MCF 10A (cell line): ENCODE results near the gene MARVELD1. TPM values are rescaled to one million over a fixed set of nuclear protein-coding genes. Genes with fewer than 3 reads are reported as not detected.

ENCODE experiments used
- BruUV-seq: library from RNA; stranded (reverse); fragments of 400-500 nt; replicated peaks from 2 replicates; lab custom pipeline; 2021; lab: Mats Ljungman, UMichigan
- CTCF ChIA-PET: fragments of 300-600 bp; sonication (Branson Sonifier 250); formaldehyde crosslinking; extraction: SDS; loops from one replicate; lab custom pipeline; 2021; ENCODE audit warnings: antibody characterized with exemption, inconsistent platforms; lab: Yijun Ruan, JAX
- POLR2A ChIA-PET: fragments of 300-600, 350-650 bp; sonication (Branson Sonifier 250); formaldehyde crosslinking; extraction: SDS; loops from one replicate; lab custom pipeline; 2020; ENCODE audit warnings: antibody characterized with exemption, inconsistent platforms; lab: Yijun Ruan, JAX
- DNase-seq: peaks from one replicate; pipeline ENCODE4 v3.0.0-alpha.2; 2018; ENCODE audit not compliant: unreplicated experiment
- H3K27ac Mint-ChIP-seq: one replicate; pipeline ENCODE4 v1.8.0; 2022; ENCODE audit warnings: mild to moderate bottlenecking, low read depth, mixed read lengths; ENCODE audit not compliant: unreplicated experiment
- H3K27me3 Mint-ChIP-seq: one replicate; pipeline ENCODE4 v1.8.0; 2022; ENCODE audit warnings: mixed read lengths; ENCODE audit not compliant: insufficient read depth, unreplicated experiment
- H3K36me3 Mint-ChIP-seq: one replicate; pipeline ENCODE4 v1.8.0; 2022; ENCODE audit warnings: mild to moderate bottlenecking, moderate library complexity, mixed read lengths; ENCODE audit not compliant: insufficient read depth, unreplicated experiment
- H3K4me1 Mint-ChIP-seq: one replicate; pipeline ENCODE4 v1.8.0; 2022; ENCODE audit warnings: mixed read lengths; ENCODE audit not compliant: insufficient read depth, unreplicated experiment
- H3K4me3 Mint-ChIP-seq: one replicate; pipeline ENCODE4 v1.8.0; 2022; ENCODE audit warnings: mild to moderate bottlenecking, moderate library complexity, mixed read lengths; ENCODE audit not compliant: unreplicated experiment
- H3K9me3 Mint-ChIP-seq: one replicate; pipeline ENCODE4 v1.8.0; 2022; ENCODE audit warnings: mixed read lengths; ENCODE audit not compliant: unreplicated experiment
- intact Hi-C: fragments of 100-400 bp; cut with micrococcal nuclease; formaldehyde crosslinking; loops from 2 replicates; pipeline ENCODE4 v1.14.1; 2022
- total RNA-seq: library from RNA; stranded (reverse); gene quantifications from 2 replicates; pipeline ENCODE4 v1.2.3, GENCODE V29; 2022
- TF ChIP-seq, protein P1 (sequence below): fragments of 200-600 bp; IDR thresholded peaks from one replicate; pipeline ENCODE4 v1.8.0; 2022; ENCODE audit warnings: antibody characterized with exemption, mild to moderate bottlenecking; ENCODE audit not compliant: unreplicated experiment

Gene MARVELD1
- total RNA-seq, 1 experiment from 2014 or later = 54.9 TPM

DNA sequence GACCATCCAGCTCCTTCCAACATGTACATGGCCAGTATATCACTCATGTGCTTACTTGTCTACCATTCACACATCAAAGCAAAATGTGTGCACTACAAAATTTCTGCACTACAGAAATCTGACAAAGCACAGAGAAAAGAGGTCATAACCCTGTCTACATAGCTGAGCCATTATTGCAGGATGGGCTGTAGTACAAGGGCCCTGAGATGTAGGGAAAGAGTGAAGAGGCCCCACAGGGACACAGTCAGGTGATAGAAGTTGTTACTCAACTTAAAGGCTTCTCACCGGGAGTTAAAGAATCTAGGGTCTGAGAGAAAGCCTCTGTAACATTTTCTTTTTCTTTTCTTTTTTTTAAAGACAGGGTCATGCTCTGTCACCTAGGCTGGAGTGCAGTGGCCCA lies 44.0 kb upstream of the MARVELD1 start:
- DNase-seq = no peak
- Mint-ChIP-seq H3K4me1 (peaks cover 4% of the 10 kb centered on the region), H3K36me3 (peaks cover 90% of the 10 kb centered on the region), H3K4me3 (no peak overlapping the region), H3K9me3 (no peaks in the 10 kb centered on the region), H3K27me3 (no peaks in the 10 kb centered on the region), H3K27ac (no peak overlapping the region)
- CTCF ChIA-PET = interaction anchor here (0.6 to 3.4 kb wide), 3 partner anchors 17 to 262 kb away, joined by 3 to 11 read pairs (median 3); partner anchors contain the start of gene AVPI1
- intact Hi-C loops = no loop called here
- POLR2A ChIA-PET = interaction anchor here (1.0 to 24.4 kb wide), 7 partner anchors 9 to 41 kb away, joined by 3 to 915 read pairs (median 5); partner anchors contain the start of genes AVPI1 and MARVELD1
- TF ChIP-seq, protein P1, sequence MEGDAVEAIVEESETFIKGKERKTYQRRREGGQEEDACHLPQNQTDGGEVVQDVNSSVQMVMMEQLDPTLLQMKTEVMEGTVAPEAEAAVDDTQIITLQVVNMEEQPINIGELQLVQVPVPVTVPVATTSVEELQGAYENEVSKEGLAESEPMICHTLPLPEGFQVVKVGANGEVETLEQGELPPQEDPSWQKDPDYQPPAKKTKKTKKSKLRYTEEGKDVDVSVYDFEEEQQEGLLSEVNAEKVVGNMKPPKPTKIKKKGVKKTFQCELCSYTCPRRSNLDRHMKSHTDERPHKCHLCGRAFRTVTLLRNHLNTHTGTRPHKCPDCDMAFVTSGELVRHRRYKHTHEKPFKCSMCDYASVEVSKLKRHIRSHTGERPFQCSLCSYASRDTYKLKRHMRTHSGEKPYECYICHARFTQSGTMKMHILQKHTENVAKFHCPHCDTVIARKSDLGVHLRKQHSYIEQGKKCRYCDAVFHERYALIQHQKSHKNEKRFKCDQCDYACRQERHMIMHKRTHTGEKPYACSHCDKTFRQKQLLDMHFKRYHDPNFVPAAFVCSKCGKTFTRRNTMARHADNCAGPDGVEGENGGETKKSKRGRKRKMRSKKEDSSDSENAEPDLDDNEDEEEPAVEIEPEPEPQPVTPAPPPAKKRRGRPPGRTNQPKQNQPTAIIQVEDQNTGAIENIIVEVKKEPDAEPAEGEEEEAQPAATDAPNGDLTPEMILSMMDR = no peak
- BruUV-seq = no TSS peak

DNA sequence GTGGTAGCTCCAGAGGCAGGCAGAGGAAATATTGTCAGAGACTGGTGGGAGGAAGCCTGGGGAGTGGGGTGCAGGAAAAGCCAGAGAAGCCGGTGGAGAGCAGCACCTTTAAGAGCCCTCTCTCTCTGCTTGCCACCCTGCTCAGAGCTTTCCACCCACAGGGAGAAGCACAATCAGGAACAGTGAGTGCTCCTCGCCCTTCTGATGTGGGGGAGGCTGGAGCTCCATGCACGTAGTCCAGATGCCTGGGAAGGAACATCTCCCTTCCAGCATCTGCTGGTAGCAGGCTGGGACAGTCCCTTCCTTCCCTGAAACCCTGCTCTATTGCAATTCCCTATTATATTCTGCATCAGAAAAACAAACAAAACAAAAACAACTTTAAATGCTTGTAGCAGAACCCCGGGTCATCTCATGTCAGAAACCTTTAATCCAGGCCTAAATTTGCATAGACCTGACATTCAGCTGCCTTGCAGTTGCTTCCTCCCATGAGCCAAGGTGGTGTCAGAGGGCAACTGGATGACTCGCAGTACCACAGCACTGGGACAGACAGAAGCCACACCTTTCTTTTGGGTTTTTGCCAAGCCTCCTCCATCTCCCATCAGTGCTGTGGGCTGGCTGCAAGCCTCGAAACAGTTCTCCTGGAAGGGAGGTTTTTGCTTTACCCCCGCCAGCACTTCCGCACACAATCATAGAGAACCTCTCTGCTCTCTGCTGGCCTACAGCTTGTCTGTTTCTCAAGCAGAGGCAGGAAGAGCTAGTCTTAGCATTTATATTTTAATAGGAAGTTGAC lies 39.6 kb upstream of the MARVELD1 start:
- no peaks in the 10 kb centered on the region for H3K27me3 Mint-ChIP-seq
- H3K9me3 Mint-ChIP-seq = no peaks in the 10 kb centered on the region
- ChIA-PET CTCF (interaction anchor here (0.6 to 8.1 kb wide), 7 partner anchors 8 to 171 kb away, joined by 3 to 49 read pairs (median 4); partner anchors contain the start of gene MARVELD1), POLR2A (interaction anchor here (0.9 to 24.4 kb wide), 10 partner anchors 10 to 62 kb away, joined by 3 to 915 read pairs (median 12); partner anchors contain the start of genes AVPI1, MARVELD1, PI4K2A and ZFYVE27)
- H3K4me1 Mint-ChIP-seq = peaks cover 8% of the 10 kb centered on the region
- no TSS peak for BruUV-seq
- H3K36me3 Mint-ChIP-seq = peaks cover 100% of the 10 kb centered on the region
- intact Hi-C loops = no loop called here
- H3K4me3 Mint-ChIP-seq = no peak overlapping the region
- TF ChIP-seq, protein P1 = no peak
- H3K27ac Mint-ChIP-seq = no peak overlapping the region
- peak; percentile 75 for DNase-seq

DNA sequence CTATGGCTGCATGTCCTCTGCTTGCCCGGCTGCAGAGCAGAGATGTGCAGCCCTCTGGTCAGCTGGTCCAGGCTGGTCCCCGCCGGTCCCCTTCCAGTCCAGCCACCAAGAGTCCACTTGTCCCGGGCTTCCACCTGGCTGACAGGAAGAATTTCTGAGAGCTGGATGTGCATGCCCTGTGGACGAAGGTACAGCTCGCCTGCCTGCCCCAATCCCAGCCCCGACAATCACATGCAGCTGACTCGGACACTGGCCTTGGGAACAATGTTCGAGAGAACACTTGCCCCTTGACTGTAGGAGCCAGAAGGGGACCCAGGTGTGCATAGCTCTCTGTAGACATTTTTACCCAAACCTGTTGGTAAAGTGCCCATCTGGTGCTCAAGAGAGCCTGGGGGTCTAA lies 38.3 kb upstream of the MARVELD1 start:
- no peak for DNase-seq
- no peak overlapping the region for H3K27ac Mint-ChIP-seq
- ChIA-PET POLR2A (interaction anchor here (0.6 to 24.4 kb wide), 11 partner anchors 9 to 61 kb away, joined by 3 to 915 read pairs (median 9); partner anchors contain the start of genes AVPI1, MARVELD1, PI4K2A and ZFYVE27), CTCF (interaction anchor here (0.6 to 8.1 kb wide), 7 partner anchors 12 to 269 kb away, joined by 3 to 49 read pairs (median 20); partner anchors contain the start of genes MARVELD1 and ZFYVE27)
- BruUV-seq = no TSS peak
- peaks cover 98% of the 10 kb centered on the region for H3K36me3 Mint-ChIP-seq
- TF ChIP-seq, protein P1 = no peak
- H3K4me1 Mint-ChIP-seq = peaks cover 8% of the 10 kb centered on the region
- no peak overlapping the region for H3K4me3 Mint-ChIP-seq
- intact Hi-C loops = no loop called here
- no peaks in the 10 kb centered on the region for H3K27me3 Mint-ChIP-seq
- H3K9me3 Mint-ChIP-seq = no peaks in the 10 kb centered on the region
